Adrenal gland (tissue), 12 donors: ENCODE data around the gene MAGEA9. TPM values are rescaled to one million over a fixed set of nuclear protein-coding genes. Genes with fewer than 3 reads are reported as not detected.
A peak's percentile ranks its signal among the peaks of the same experiment; 100 is the strongest.

Experiments
- DNase-seq, 7 donors: peaks; one replicate each; pipeline ENCODE4 v3.0.0-alpha.2; 2019 to 2020
- H3K27ac ChIP-seq, 5 donors: fragments of 200-600 bp; sonication (generic) in 4 of 5; 1 replicate in 3 of 5; 2 replicates in 2 of 5; pipeline versions ENCODE4 v1.5.1 to v1.8.0; 2016 to 2020; ENCODE audit warnings: mild to moderate bottlenecking in 1 of 5
- H3K27me3 ChIP-seq: fragments of 200-600 bp; 2 replicates; pipeline ENCODE4 v1.8.0; 2021
- H3K36me3 ChIP-seq, 2 donors: fragments of 200-600 bp; replicated peaks in 1 of 2; 1 replicate in 1 of 2; 2 replicates in 1 of 2; pipeline versions ENCODE4 v1.5.1 to v1.8.0; 2018 to 2022
- H3K4me1 ChIP-seq, 2 donors: fragments of 200-600 bp; replicated peaks in 1 of 2; 1 replicate in 1 of 2; 2 replicates in 1 of 2; pipeline versions ENCODE4 v1.5.1 to v1.8.0; 2018 to 2021
- H3K4me3 ChIP-seq, 4 donors: fragments of 200-600 bp; sonication (generic) in 3 of 4; one replicate each; pipeline ENCODE4 v1.5.1; 2016 to 2018
- H3K9me3 ChIP-seq, 3 donors: fragments of 200-600 bp; sonication (generic) in 1 of 3; replicated peaks in 1 of 3; 1 replicate in 2 of 3; 2 replicates in 1 of 3; pipeline versions ENCODE4 v1.5.1 to v1.8.0; 2016 to 2021
- CTCF ChIP-seq, 6 experiments: fragments of 450-650 bp in 4 of 6; fragments of 200-600 bp in 2 of 6; sonication (generic) in 1 of 6; IDR thresholded peaks; 1 replicate in 5 of 6; 2 replicates in 1 of 6; pipeline versions ENCODE4 v1.5.1 to v1.8.0; 2016 to 2021; ENCODE audit warnings: antibody characterized with exemption in 6 of 6, mild to moderate bottlenecking in 2 of 6, moderate library complexity in 1 of 6
- POLR2A ChIP-seq, 2 donors: fragments of 450-650 bp; IDR thresholded peaks; one replicate each; pipeline ENCODE4 v1.6.1; 2017; ENCODE audit warnings: antibody characterized with exemption in 2 of 2, mild to moderate bottlenecking in 2 of 2, moderate library complexity in 1 of 2
- WGBS, 4 donors: extraction: QIAGEN DNeasy Blood & Tissue Kit in 2 of 4; methylation state at CpG; one replicate each; pipeline versions ENCODE4 v1.1.5 to v1.1.7; 2013 to 2017; 5-methylcytosine and 5-hydroxymethylcytosine counted together
- intact Hi-C, 2 donors: fragments of 100-400 bp; cut with DNase I; formaldehyde crosslinking; loops; one replicate each; pipeline versions ENCODE4 v1.14.1 to v1.15.0; 2022 to 2023
- polyA plus RNA-seq, 3 donors: library from polyadenylated mRNA; stranded (reverse); fragments of 200-250 nt in 2 of 3; fragments of 350-450 nt in 1 of 3; fragmentation: Illumina TruSeq in 1 of 3; extraction: RNeasy Lipid Tissue Mini Kit (QIAGEN cat#74804) in 1 of 3; gene quantifications; one replicate each; pipeline ENCODE4 v1.2.3, GENCODE V29; 2013 to 2014
- total RNA-seq, 9 donors: library from RNA; depleted of rRNA in 4 of 9; stranded (reverse); fragments of >200 nt in 4 of 9; fragments of 120-200 nt in 1 of 9; fragmentation: NEBNext Ultra II Directional in 1 of 9; extraction: Animal tissue kit (Norgen Biotek cat#: 25700) in 1 of 9; gene quantifications; one replicate each; pipeline versions ENCODE4 v1.1.0 to v1.2.4, GENCODE V29; 2013 to 2023
- donor health status: healthy with polysubstance abuse.
- donor health status: Bipolar disorder and iron deficiency.
- donor health status: DM: yes; HTN: yes; CAD: no.
- donor health status: DM: no; HTN: no; CAD: no.
- donor health status: DM: no; HTN: no; CAD: no.
- donor health status: DM: yes; HTN: yes; CAD: no.

MAGEA9 gene
- total and polyA plus RNA-seq, 12 donors = not detected

- DNase-seq = peak in 2 of 7 donors; percentile 19
- H3K4me1 ChIP-seq = no peaks in the 10 kb centered on the region
- H3K9me3 ChIP-seq = no peaks in the 10 kb centered on the region
- H3K36me3 ChIP-seq = no peaks in the 10 kb centered on the region
- peaks cover 17% of the 10 kb centered on the region for H3K27me3 ChIP-seq
- intact Hi-C loops = no loop called here
- H3K4me3 ChIP-seq = no peak overlapping the region
- TF ChIP-seq POLR2A (IDR thresholded peaks at IDR 0.05) = no peak
- peak in 1 of 6 experiments; percentile 28 for TF ChIP-seq CTCF (IDR thresholded peaks at IDR 0.05)
- H3K27ac ChIP-seq = no peak overlapping the region
- 0 to 13% (median 7%) methylated on average over 1 to 3 of the region's 3 CpGs for WGBS, 4 donors
Measured at GRCh38 chrX:149825424-149825823, 43.7 kb downstream of the MAGEA9 start.

GRCh38 chrX:149827254-149827653 lies 45.5 kb downstream of the MAGEA9 start:
- peaks cover 20% of the 10 kb centered on the region for H3K27me3 ChIP-seq
- H3K4me1 ChIP-seq = no peaks in the 10 kb centered on the region
- H3K36me3 ChIP-seq = no peaks in the 10 kb centered on the region
- TF ChIP-seq POLR2A (IDR thresholded peaks at IDR 0.05) = no peak
- TF ChIP-seq CTCF (IDR thresholded peaks at IDR 0.05) = no peak
- no peak overlapping the region for H3K4me3 ChIP-seq
- DNase-seq = no peak
- H3K9me3 ChIP-seq = no peaks in the 10 kb centered on the region
- H3K27ac ChIP-seq = no peak overlapping the region
- WGBS, 4 donors = 55 to 72% (median 66%) methylated on average over 1 of the region's 1 CpG
- intact Hi-C loops = no loop called here

- Histone ChIP-seq H3K9me3 (no peaks in the 10 kb centered on the region), H3K36me3 (no peaks in the 10 kb centered on the region), H3K4me3 (peak overlapping the region in 1 of 4 donors; percentile 18), H3K27ac (no peak overlapping the region), H3K4me1 (no peaks in the 10 kb centered on the region), H3K27me3 (peaks cover 15% of the 10 kb centered on the region)
- no peak for TF ChIP-seq POLR2A (IDR thresholded peaks at IDR 0.05)
- no peak for TF ChIP-seq CTCF (IDR thresholded peaks at IDR 0.05)
- DNase-seq = no peak
- intact Hi-C loops = no loop called here
- WGBS, 4 donors = 36 to 64% (median 54%) methylated on average over 3 of the region's 3 CpGs
Measured at GRCh38 chrX:149829751-149830191, 48.0 kb downstream of the MAGEA9 start.

- Histone ChIP-seq H3K4me1 (no peaks in the 10 kb centered on the region), H3K27ac (no peak overlapping the region), H3K36me3 (no peaks in the 10 kb centered on the region), H3K4me3 (peak overlapping the region in 2 of 4 donors; percentile 0 to 18), H3K9me3 (no peaks in the 10 kb centered on the region), H3K27me3 (peaks cover 10% of the 10 kb centered on the region)
- DNase-seq = peak in 1 of 7 donors; percentile 2
- WGBS, 4 donors = 3 to 19% (median 10%) methylated on average over 17 to 18 of the region's 18 CpGs
- intact Hi-C loops = no loop called here
- TF ChIP-seq CTCF (IDR thresholded peaks at IDR 0.05) (no peak), POLR2A (IDR thresholded peaks at IDR 0.05) (no peak)
Measured at GRCh38 chrX:149830192-149830873, 48.6 kb downstream of the MAGEA9 start.
